GM19239 (cell line): ENCODE results near the gene TCF7.

Experiments used
- DNase-seq: peaks from one replicate; pipeline ENCODE4 v3.0.0; 2011; ENCODE audit warnings: low spot score; ENCODE audit not compliant: insufficient read length
- FAIRE-seq: peaks from 2 replicates; lab custom pipeline; 2011; peaks lifted over from hg19 to GRCh38; lab: Jason Lieb, UNC

The TCF7 gene

DNA sequence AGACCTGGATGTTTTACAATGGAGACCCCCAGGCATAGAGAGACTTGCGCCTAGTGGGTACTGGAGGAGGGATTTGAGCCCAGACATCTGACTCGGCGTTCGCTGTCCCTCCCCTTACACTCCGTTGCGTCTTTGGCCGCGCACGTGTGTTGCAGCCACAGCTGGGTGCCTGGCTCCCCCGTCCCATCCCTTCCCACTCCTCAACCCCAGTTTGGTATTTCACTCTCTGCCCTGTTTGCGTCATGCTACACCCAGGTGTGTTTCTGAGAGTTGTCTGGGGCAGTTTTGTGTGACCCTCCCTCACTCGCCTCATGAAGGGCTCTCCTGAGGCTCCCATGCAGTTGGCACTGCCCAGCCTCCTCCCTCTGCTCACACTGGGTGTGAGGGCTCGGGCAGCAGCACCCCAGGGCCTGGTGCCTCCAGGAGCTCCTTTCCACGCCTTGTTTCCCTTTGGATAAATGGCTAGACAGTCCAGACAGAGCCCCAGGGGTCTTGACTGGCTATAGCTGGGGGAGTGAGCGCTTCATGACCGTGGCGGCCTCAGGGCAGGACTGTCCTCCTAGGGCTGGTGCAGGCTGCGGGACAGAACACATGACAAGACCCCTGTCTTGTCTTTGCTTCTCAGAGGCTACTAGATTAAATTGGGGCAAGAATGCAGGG, 13.6 kb downstream of the TCF7 start:
- FAIRE-seq: no peak
- DNase-seq: no peak

- DNase-seq (no peak), FAIRE-seq (no peak)
Measured at GRCh38 chr5:134128648-134128995, 14.1 kb downstream of the TCF7 start.

GRCh38 chr5:134129411-134130238, 15.1 kb downstream of the TCF7 start:
- FAIRE-seq (no peak), DNase-seq (no peak)

DNA sequence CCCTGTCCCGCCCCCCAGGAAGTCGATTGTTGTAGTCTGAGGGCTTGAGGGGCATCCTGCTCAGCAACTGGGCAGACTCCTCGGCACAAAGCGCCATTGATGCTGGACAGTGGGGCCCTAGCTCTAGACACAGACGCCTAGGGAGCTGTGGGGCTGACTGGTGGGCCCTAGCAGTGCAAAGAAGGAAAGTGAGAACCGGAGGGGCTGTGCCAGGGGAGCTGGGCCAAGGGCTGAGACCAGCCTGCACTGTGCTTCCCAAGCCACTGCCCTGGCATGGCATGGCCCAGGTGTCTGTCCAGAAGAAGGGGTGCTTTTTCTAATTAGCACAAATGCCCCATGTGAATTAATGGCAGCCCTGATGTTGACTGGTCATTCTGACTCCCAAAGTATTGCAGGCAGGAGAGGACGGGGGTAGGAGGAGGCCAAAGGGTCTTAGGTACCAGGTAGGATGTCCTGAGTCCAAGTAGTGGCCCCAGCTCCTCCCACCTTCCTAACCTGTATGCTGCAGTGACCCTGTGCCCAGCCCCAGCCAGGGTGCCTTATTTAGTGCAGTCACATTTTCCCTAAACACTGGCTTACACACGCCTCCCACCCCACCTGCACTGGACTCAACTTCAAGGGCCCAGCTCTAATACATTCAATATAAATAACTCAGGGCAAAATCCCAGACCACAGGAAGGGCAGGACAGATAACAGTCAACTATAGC, 15.9 kb downstream of the TCF7 start:
- no peak for DNase-seq
- no peak for FAIRE-seq

GRCh38 chr5:134131165-134131564, 16.7 kb downstream of the TCF7 start:
- DNase-seq: no peak
- no peak for FAIRE-seq

DNA sequence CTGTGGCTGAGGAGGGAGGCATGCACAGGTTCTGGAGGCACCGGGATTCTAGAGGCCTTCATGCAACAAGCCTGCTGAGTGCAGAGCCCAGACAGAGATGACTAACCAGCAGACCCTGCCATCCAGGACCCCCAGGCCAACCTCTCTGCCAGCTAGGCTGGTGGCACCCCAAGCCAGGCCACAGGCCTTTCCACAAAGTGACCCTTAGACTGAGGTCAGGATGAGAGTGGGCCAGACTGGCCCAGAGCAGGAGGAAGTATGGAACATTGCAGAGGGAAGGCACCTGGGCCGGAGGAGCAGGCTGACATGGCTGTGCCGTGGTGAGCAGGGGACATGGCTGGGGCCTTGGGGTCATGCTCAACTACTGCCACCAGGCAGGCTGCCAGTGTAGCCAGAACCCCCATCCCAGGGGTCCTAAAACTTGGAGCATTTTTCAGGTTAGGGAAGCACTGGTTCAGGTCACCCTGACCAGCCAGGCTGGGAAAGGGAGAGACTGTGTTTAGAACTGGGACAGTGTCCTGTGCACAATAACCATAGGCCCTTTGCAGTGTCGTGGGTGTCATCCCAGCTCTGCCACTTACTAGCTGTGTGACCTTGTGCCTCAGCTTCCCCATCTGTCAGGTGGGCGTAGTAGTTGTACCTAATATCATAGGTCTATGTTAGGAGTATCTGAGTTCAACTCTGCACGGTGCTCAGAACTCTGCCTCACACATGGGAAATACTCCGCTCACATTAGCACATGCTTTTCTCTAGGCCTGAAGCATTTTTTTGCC, 17.3 kb downstream of the TCF7 start:
- DNase-seq (no peak), FAIRE-seq (no peak)

DNA sequence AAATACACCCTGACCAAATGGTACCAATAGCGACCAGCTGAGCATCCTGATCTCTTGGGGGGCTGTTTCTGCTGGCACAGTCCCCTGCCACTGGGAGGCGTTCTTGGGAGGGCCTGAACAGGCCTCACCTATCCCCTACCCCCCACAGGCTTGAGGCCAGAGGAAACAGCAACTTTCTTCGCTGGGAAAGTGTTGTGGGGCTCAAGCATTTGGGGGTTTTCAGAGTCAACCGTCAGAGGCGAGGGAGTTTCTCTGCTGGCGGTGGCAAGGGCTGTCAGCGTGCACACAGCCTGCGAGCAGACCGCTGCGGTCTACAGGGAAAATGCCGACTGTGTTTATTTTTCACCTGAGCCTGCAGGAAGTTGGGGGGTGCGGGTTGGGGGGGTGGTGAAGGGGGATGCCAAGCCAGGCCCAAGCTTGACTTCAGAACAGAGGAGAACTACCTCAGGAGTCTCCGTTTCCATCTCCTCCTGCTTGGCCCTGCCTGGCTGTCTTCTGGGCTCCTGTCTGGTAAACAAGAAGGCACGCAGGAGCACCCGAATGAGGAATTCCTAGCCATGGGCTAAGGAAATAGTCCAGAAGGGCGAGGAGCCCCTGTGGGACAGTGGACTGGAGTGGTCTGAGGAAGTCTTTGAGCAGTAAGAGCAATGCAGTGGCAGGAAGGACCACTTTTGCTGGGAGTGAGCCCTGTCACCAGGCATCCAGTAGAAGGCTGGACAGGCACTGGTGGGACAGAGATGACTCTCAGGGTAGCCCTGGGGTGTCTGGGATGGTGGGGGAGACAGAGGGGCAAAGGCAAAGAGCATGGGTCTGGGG, 18.1 kb downstream of the TCF7 start:
- DNase-seq (no peak), FAIRE-seq (peak; percentile 42)

- no peak for DNase-seq
- FAIRE-seq: no peak
Measured at GRCh38 chr5:134133188-134133994, 18.9 kb downstream of the TCF7 start.

- DNase-seq (no peak), FAIRE-seq (no peak)
Measured at GRCh38 chr5:134133995-134134541, 19.6 kb downstream of the TCF7 start.

DNA sequence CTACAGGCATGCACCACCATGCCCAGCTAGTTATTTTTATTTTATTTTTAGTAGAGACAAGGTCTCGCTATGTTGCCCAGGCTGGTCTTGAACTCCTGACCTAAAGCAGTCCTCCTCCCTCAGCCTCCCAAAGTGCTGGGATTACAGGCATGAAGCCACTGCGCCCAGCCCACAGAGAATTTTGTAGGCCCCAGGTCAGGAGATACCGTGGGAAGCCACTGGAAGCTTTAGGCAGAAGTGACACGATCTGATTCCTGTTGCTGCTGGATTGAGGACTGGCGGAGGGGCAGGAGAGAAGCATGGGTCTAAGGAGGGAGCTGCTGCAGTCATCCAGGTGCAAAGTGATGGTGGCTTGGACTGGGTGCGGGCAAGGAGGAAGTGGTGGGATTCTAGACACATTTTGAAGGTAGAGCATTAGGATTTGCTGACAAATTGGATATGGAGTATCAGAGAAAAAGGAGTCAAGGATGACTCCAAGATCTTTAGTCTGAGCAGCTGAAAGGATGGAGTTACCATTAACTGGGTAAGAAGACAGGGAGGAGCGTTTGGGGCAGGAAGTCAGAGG, 20.7 kb downstream of the TCF7 start:
- DNase-seq: no peak
- FAIRE-seq: no peak

DNA sequence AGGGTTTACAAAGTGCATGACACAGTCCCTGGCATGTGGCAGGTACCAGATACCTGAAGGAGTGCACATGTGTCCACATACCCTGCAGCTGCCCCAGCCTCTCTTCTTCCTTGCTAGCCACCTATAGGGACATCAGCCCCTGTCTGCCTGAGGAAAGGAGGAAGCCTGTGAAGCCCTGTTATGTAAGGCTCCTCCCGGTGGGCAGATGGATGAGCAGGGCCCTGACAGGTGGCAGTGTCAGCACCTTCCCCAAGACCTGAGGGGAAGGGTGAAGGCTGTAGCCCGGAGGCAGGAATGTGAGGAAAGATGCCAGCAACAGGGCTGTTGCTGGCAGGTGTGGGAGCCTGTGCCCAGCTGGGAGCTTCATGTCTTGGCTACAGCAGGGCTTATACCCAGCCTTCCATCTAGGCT, 21.7 kb downstream of the TCF7 start:
- FAIRE-seq (no peak), DNase-seq (no peak)

DNA sequence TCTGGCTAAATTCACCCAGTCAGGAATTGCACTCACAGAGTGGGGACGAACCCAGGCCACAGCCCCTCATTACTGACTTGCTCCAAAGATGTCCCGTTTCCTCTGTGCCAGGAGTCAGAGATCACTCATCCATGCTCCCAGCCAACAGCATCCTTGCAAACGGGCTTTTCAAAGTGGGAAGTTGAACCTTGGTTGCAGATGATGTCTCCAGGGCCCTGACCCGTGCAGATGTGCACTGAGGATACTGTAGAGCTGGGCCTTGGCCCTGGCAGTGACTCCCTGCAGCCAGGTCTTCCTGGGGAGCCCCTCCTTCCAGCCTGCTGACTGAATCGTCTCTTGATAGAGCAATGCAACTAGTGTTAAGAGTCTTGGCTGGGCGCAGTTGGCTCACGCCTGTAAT, 22.3 kb downstream of the TCF7 start:
- no peak for FAIRE-seq

DNA sequence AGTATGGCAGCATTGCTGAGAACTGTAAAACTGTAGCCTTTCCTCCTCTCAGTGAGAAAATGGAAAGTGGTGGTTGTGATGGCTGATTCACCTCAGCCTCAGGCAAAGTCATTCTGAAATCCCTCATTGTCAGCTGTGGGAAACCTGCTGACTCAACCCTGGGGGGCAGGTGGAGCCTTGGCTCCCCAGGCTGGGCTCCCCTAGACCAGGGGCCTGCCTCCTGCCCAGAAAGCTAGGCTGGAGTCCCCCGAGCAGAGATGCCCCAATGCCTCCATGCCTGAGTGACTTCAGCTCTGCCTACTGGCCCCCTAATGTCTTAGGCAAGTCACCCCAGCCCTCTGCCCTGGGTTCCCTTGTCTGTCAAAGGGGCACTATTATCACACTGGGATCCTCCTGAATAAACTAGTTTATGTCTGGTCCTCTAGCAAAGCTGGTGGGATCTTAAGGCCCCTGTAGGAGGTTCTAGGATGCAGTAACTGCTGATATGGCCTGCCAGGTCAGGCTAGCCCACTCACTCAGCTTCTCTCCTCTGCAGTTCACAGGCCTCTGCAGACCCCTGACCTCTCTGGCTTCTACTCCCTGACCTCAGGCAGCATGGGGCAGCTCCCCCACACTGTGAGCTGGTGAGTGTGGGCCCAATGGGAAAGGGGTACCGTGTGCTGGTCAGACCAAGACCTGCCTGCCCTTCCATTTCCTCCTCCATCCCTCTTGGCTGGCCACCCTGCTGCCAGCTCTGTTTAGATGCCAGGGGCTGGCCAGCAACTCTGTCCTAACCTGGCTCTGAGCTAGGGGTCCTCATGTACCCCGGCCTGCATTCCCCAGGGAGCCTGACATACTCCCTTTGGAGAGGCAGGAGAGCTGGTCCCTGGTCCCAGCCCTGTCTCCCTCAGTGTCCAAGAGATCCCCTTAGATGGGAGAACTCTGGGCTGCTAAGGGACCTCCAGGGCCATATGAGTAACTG, 24.2 kb downstream of the TCF7 start:
- peak; percentile 46 for DNase-seq
- FAIRE-seq: peak; percentile 96

More for the DNA sequence above, 22.3 kb downstream of the TCF7 start:
- DNase-seq: no peak

DNA sequence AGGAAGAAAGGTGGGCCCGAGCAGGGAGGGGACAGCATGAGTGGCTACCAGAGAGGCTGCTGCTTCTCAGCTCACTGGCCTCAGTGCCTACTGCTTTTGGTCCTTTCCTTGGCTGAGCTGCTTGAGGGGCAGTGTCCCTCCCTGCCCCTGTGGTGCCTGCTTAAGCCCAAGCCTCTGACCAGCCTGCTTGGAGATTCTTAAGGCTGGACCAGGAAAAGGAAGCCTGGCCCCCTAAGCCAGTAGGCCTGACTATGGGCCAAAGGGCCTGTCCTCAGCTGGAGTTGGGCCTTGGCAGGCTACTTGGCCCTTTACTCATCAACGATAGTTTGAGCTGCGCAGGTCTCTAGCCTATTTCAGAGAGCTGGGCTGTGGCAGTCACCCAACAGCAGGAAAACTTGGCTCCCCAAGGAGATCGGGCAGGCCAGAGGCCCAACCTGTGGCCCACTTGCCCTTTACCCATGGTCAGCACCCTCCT, 24.9 kb downstream of the TCF7 start:
- no peak for DNase-seq
- FAIRE-seq: no peak

- no peak for FAIRE-seq
Measured at GRCh38 chr5:134139891-134140469, 25.5 kb downstream of the TCF7 start.

DNA sequence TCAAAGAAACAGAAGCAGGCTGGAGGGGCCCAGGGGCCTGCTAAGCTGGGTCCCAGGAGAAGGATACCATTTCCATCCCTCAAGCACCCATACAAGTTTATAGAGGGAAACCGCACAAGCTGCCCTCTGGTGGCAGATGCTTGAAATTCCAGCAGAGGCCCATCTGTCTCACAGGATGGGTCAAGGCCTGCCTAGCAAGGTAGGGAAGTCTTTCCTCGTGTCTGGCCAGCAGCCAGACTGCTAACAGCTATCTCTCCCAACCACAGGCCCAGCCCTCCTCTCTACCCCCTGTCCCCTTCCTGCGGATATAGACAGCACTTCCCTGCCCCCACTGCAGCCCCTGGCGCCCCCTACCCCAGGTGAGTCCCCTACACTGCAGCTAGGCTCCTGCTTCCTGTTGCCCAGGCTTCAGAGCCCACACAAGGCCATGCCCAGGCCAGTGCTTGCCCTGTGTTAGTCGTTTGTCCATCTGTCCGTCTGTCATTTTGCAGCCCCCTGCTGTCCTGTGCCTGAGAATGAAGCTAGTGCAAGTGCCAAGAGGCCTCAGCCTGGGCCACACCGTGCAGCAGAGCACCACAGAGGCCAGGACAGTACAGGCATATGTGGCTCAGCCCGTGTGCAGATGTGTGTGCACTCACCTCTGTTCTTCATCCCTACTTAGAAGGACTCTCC, 26.2 kb downstream of the TCF7 start:
- FAIRE-seq (peak; percentile 94), DNase-seq (no peak)

More at GRCh38 chr5:134139891-134140469, 25.5 kb downstream of the TCF7 start:
- DNase-seq: no peak
